Ishikawa (cell line): ENCODE measurements around the gene LRRIQ1.

Experiments
- CEBPB ChIP-seq: IDR thresholded peaks from 2 replicates; pipeline ENCODE4 v1.6.1; 2012
- CREB1 ChIP-seq: IDR thresholded peaks from 2 replicates; pipeline ENCODE4 v1.6.1; 2012; ENCODE audit warnings: low read depth
- EGR1 ChIP-seq: IDR thresholded peaks from 2 replicates; pipeline ENCODE4 v1.6.1; 2012
- EP300 ChIP-seq: IDR thresholded peaks from 2 replicates; pipeline ENCODE4 v1.6.1; 2012; ENCODE audit warnings: borderline replicate concordance
- FOXM1 ChIP-seq: IDR thresholded peaks from 2 replicates; pipeline ENCODE4 v1.6.1; 2012; ENCODE audit warnings: low read depth, borderline replicate concordance
- NFIC ChIP-seq: IDR thresholded peaks from 2 replicates; pipeline ENCODE4 v1.6.1; 2012
- RAD21 ChIP-seq: IDR thresholded peaks from 2 replicates; pipeline ENCODE4 v1.6.1; 2012; ENCODE audit warnings: low read depth
- TAF1 ChIP-seq: IDR thresholded peaks from 2 replicates; pipeline ENCODE4 v1.6.1; 2012; ENCODE audit warnings: low read depth, mild to moderate bottlenecking
- TCF12 ChIP-seq: IDR thresholded peaks from 2 replicates; pipeline ENCODE4 v1.6.1; 2012; ENCODE audit warnings: low read depth
- TEAD4 ChIP-seq: IDR thresholded peaks from 2 replicates; pipeline ENCODE4 v1.6.1; 2012
- YY1 ChIP-seq: IDR thresholded peaks from 2 replicates; pipeline ENCODE4 v1.6.1; 2012; ENCODE audit warnings: low read depth
- ZBTB7A ChIP-seq: IDR thresholded peaks from 2 replicates; pipeline ENCODE4 v1.6.1; 2012; ENCODE audit warnings: low read depth
- TF ChIP-seq, protein P1 (sequence below): IDR thresholded peaks from 2 replicates; pipeline ENCODE4 v1.6.1; 2012
- TF ChIP-seq, protein P2 (sequence below): IDR thresholded peaks from 2 replicates; pipeline ENCODE4 v1.6.1; 2012; ENCODE audit warnings: low read depth, mild to moderate bottlenecking
- TF ChIP-seq, protein P3 (sequence below): IDR thresholded peaks from 2 replicates; pipeline ENCODE4 v1.6.1; 2012

Gene LRRIQ1

DNA sequence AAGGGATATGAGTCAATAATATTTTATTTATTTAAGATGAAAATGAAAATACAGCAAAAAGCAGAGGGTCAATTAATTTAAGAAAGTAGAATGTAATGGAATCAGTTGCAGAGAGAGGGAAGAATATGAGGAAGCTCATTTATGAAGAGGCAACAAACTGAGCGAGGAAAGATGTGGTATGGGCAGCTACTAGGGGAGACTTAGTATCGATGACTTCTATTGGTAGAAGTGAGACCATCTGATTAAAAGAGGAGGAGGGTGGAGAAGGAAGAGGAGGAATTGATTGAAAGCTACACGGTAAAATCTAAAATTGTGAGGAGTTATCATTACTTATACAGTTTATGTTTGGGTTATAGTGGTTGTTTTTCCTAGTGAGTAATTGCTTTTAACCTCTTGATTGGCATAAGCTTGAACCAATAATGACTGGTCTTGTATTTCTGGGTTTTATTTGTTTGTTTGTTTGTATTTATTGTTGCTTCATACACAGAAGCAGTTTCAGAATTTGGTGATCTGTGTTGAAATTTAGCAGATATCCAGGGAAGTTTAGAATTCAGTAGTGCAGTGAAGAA lies 121.0 kb downstream of the LRRIQ1 start:
- no peak for TF ChIP-seq ZBTB7A
- no peak for TF ChIP-seq TEAD4
- TF ChIP-seq, protein P1, sequence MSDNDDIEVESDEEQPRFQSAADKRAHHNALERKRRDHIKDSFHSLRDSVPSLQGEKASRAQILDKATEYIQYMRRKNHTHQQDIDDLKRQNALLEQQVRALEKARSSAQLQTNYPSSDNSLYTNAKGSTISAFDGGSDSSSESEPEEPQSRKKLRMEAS, result no peak
- TF ChIP-seq, protein P2, sequence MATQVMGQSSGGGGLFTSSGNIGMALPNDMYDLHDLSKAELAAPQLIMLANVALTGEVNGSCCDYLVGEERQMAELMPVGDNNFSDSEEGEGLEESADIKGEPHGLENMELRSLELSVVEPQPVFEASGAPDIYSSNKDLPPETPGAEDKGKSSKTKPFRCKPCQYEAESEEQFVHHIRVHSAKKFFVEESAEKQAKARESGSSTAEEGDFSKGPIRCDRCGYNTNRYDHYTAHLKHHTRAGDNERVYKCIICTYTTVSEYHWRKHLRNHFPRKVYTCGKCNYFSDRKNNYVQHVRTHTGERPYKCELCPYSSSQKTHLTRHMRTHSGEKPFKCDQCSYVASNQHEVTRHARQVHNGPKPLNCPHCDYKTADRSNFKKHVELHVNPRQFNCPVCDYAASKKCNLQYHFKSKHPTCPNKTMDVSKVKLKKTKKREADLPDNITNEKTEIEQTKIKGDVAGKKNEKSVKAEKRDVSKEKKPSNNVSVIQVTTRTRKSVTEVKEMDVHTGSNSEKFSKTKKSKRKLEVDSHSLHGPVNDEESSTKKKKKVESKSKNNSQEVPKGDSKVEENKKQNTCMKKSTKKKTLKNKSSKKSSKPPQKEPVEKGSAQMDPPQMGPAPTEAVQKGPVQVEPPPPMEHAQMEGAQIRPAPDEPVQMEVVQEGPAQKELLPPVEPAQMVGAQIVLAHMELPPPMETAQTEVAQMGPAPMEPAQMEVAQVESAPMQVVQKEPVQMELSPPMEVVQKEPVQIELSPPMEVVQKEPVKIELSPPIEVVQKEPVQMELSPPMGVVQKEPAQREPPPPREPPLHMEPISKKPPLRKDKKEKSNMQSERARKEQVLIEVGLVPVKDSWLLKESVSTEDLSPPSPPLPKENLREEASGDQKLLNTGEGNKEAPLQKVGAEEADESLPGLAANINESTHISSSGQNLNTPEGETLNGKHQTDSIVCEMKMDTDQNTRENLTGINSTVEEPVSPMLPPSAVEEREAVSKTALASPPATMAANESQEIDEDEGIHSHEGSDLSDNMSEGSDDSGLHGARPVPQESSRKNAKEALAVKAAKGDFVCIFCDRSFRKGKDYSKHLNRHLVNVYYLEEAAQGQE, result no peak
- no peak for TF ChIP-seq CEBPB
- no peak for TF ChIP-seq FOXM1
- TF ChIP-seq TAF1, result no peak
- TF ChIP-seq EGR1, result no peak
- no peak for TF ChIP-seq CREB1
- no peak for TF ChIP-seq NFIC
- TF ChIP-seq YY1, result no peak
- TF ChIP-seq, protein P3, sequence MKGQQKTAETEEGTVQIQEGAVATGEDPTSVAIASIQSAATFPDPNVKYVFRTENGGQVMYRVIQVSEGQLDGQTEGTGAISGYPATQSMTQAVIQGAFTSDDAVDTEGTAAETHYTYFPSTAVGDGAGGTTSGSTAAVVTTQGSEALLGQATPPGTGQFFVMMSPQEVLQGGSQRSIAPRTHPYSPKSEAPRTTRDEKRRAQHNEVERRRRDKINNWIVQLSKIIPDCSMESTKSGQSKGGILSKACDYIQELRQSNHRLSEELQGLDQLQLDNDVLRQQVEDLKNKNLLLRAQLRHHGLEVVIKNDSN, result no peak
- TF ChIP-seq RAD21, result no peak

DNA sequence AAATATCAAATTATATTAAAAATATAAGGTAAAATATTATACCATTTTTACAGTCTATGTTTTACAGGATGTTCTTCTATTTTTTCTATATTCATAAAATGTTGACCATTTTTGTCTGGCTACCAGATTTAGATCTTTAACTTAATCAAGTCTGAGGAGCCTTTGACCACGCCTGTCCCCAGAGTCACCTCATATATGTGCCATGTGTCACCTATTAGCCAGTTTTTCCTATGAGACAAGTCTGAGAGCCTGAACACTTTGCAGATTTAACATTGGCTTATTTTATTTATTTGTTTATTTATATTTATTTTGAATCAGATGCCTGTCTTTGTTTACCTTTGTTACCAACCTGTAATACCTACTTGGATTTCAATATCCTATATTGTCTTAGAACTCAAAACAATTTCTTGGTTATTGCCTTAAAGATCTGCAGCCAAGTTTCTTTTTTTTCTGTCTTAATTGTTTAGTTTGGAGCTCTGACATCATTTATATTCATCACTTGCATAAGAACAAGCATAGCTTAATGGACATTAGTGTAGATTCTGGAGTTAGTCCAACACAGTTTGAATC lies 127.7 kb downstream of the LRRIQ1 start:
- TF ChIP-seq RAD21 (no peak), NFIC (no peak), TCF12 (no peak), ZBTB7A (no peak), EGR1 (no peak)

DNA sequence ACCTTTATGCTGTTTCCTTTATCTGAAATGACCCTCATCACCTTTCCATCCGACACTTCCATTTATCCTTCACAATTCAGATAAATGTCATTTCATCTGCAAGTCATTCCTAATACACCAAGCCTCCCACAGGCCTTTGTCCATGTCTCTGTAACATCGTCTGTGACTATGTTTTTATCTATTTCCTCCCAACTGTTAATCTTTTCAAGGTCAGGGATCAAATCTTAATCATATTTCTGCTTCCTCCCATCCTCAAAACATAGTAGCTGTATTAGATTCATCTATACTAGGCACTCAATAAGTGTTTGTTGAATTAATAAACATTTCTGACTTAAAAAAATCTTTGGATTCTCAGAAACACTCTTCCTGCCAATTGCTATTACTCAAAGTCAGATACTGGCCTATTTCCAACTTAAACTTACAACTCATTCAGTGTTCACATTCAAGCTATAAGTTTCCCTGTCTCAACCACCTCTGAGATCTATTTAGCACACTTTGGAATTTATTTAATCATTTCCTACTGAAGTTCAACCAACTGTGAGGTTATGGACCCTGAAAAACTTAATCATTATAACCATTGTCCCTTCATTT lies 143.6 kb downstream of the LRRIQ1 start:
- TF ChIP-seq NFIC, result 0 out of 2 replicates have a peak, but pooled peaks have one; percentile 10
- TF ChIP-seq, protein P2, result no peak

DNA sequence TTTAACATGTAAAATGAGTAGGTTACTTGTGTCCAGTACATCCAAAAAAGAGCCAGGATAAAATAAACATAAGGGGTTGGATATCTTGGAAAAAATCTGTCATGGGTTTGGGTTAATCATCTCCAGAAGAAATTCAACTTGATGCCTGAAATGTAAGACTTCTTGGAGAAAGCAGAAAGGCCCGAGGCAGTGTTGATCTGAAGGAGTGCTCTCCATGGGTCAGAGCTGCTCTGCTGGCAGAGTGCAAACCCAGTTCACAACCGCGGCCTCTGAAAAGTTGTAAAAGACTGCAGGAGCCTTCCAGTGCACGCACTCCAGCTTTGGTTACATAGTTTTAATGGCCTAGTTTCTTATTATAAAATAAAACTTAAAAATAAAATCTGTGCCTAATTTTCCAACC lies 146.5 kb downstream of the LRRIQ1 start:
- TF ChIP-seq, protein P3, result no peak
- no peak for TF ChIP-seq TEAD4
- TF ChIP-seq FOXM1, result no peak
- TF ChIP-seq CEBPB, result no peak
- TF ChIP-seq, protein P1, result no peak
- TF ChIP-seq EP300, result no peak
- TF ChIP-seq YY1, result no peak
- no peak for TF ChIP-seq CREB1
- TF ChIP-seq TAF1, result no peak
- TF ChIP-seq RAD21, result no peak
- TF ChIP-seq TCF12, result no peak
- TF ChIP-seq, protein P2, result no peak

DNA sequence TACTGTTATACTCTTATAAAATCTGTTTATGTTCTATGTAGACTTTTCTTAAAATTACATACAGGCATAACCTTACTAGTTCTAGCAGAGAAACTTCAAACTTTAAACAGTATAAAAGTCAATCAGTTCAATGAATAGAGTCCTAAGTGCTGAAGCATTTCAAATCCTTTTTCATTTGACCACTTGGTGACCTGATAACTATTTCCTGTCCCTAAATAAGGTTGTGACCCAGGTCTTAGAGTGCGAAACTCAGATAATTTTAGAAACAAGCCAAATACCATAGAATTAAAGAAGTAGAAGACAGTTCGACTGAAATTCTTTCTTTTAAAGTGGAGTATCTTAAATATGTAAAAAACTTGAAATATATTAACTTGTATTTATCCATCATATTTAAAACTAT lies 147.7 kb downstream of the LRRIQ1 start:
- TF ChIP-seq EP300, result no peak
